Activated CD4-positive, alpha-beta memory T cell treated with anti-CD3 and anti-CD28 coated beads for 36 hours (primary cell): Measurements from ENCODE around the gene EFHD2. TPM values are rescaled to one million over a fixed set of nuclear protein-coding genes. Genes with fewer than 3 reads are reported as not detected.
A peak's percentile ranks its signal among the peaks of the same experiment; 100 is the strongest.
"Not testable (repeated sequence)": the region's sequence is repeated elsewhere in the genome, so short reads cannot be mapped to it uniquely, and the experiment has no call there.

Experiments used
- CTCF ChIA-PET: fragments of 350-600 bp; sonication (Branson Sonifier 250); formaldehyde crosslinking; loops from one replicate; lab custom pipeline; 2021; ENCODE audit warnings: antibody characterized with exemption, inconsistent platforms; lab: Charles Lee
- POLR2A ChIA-PET: fragments of 350-600 bp; sonication (Branson Sonifier 250); formaldehyde crosslinking; loops from one replicate; lab custom pipeline; 2021; ENCODE audit warnings: antibody characterized with exemption; lab: Charles Lee
- DNase-seq: peaks from one replicate; pipeline ENCODE4 v3.0.0-alpha.2; 2020
- H3K27ac Mint-ChIP-seq: one replicate; pipeline ENCODE4 v1.8.0; 2021; ENCODE audit warnings: mixed read lengths
- H3K27me3 Mint-ChIP-seq: one replicate; pipeline ENCODE4 v1.8.0; 2021; ENCODE audit warnings: mixed read lengths
- H3K36me3 Mint-ChIP-seq: one replicate; pipeline ENCODE4 v1.8.0; 2021; ENCODE audit warnings: mixed read lengths
- H3K4me1 Mint-ChIP-seq: one replicate; pipeline ENCODE4 v1.8.0; 2021; ENCODE audit warnings: low read depth, mixed read lengths
- H3K4me3 Mint-ChIP-seq: one replicate; pipeline ENCODE4 v1.8.0; 2021; ENCODE audit warnings: mild to moderate bottlenecking, mixed read lengths
- H3K9me3 Mint-ChIP-seq: one replicate; pipeline ENCODE4 v1.8.0; 2021; ENCODE audit warnings: mixed read lengths
- intact Hi-C: fragments of 100-400 bp; cut with micrococcal nuclease; formaldehyde crosslinking; loops from one replicate; pipeline ENCODE4 v1.15.1; 2023
- total RNA-seq, 2 experiments: library from RNA; stranded (reverse); gene quantifications; one replicate each; pipeline ENCODE4 v1.2.3, GENCODE V29; 2021

EFHD2 gene
- total RNA-seq, 2 experiments from 2014 or later, result 60.4 to 61.3 TPM

- intact Hi-C loops, result no loop called here
- no peaks in the 10 kb centered on the region for H3K9me3 Mint-ChIP-seq
- POLR2A ChIA-PET, result no interaction called here
- no peak overlapping the region for H3K4me3 Mint-ChIP-seq
- peaks cover 4% of the 10 kb centered on the region for H3K4me1 Mint-ChIP-seq
- H3K27ac Mint-ChIP-seq, result no peak overlapping the region
- no peak for DNase-seq
- no peaks in the 10 kb centered on the region for H3K27me3 Mint-ChIP-seq
- CTCF ChIA-PET, result interaction anchor here (1.8 to 10.4 kb wide), 2 partner anchors 14 to 106 kb away, joined by 4 to 203 read pairs; no protein-coding TSS in a partner anchor
- peaks cover 13% of the 10 kb centered on the region for H3K36me3 Mint-ChIP-seq
Measured at GRCh38 chr1:15428815-15429435, 19.2 kb downstream of the EFHD2 start.

GRCh38 chr1:15429701-15430149 is 20.0 kb downstream of the EFHD2 start:
- Mint-ChIP-seq H3K4me1 (peaks cover 4% of the 10 kb centered on the region), H3K4me3 (no peak overlapping the region), H3K9me3 (no peaks in the 10 kb centered on the region), H3K27me3 (no peaks in the 10 kb centered on the region), H3K36me3 (peaks cover 13% of the 10 kb centered on the region), H3K27ac (no peak overlapping the region)
- intact Hi-C loops, result loop anchor here (10.0 kb wide), 1 partner anchor 305 kb away; no protein-coding TSS in a partner anchor
- DNase-seq, result no peak
- CTCF ChIA-PET, result interaction anchor here (10.4 kb wide), 1 partner anchor 107 kb away, joined by 203 read pairs; no protein-coding TSS in a partner anchor
- POLR2A ChIA-PET, result no interaction called here

- Mint-ChIP-seq H3K9me3 (no peaks in the 10 kb centered on the region), H3K4me1 (peaks cover 4% of the 10 kb centered on the region), H3K4me3 (no peak overlapping the region), H3K27me3 (no peaks in the 10 kb centered on the region), H3K27ac (no peak overlapping the region), H3K36me3 (peaks cover 13% of the 10 kb centered on the region)
- ChIA-PET POLR2A (interaction anchor here (1.4 kb wide), 1 partner anchor 108 kb away, joined by 5 read pairs; no protein-coding TSS in a partner anchor), CTCF (interaction anchor here (1.0 to 10.4 kb wide), 18 partner anchors 10 to 303 kb away, joined by 3 to 203 read pairs (median 4); no protein-coding TSS in a partner anchor)
- intact Hi-C loops, result loop anchor here (1.0 to 10.0 kb wide), 2 partner anchors 108 to 306 kb away; no protein-coding TSS in a partner anchor
- peak; percentile 81 for DNase-seq
Measured at GRCh38 chr1:15430787-15431570, 21.3 kb downstream of the EFHD2 start.

GRCh38 chr1:15431571-15431948 is 21.9 kb downstream of the EFHD2 start:
- Mint-ChIP-seq H3K9me3 (no peaks in the 10 kb centered on the region), H3K27me3 (no peaks in the 10 kb centered on the region), H3K4me3 (no peak overlapping the region), H3K27ac (no peak overlapping the region), H3K4me1 (no peaks in the 10 kb centered on the region), H3K36me3 (peaks cover 8% of the 10 kb centered on the region)
- ChIA-PET POLR2A (interaction anchor here (0.9 to 1.4 kb wide), 2 partner anchors 20 to 108 kb away, joined by 3 to 5 read pairs; no protein-coding TSS in a partner anchor), CTCF (interaction anchor here (0.5 to 10.4 kb wide), 23 partner anchors 10 to 361 kb away, joined by 3 to 203 read pairs (median 4); no protein-coding TSS in a partner anchor)
- no peak for DNase-seq
- intact Hi-C loops, result loop anchor here (1.0 to 10.0 kb wide), 2 partner anchors 108 to 307 kb away; no protein-coding TSS in a partner anchor

- H3K4me3 Mint-ChIP-seq, result no peak overlapping the region
- H3K4me1 Mint-ChIP-seq, result no peaks in the 10 kb centered on the region
- peaks cover 6% of the 10 kb centered on the region for H3K36me3 Mint-ChIP-seq
- no peaks in the 10 kb centered on the region for H3K9me3 Mint-ChIP-seq
- no peak for DNase-seq
- intact Hi-C loops, result loop anchor here (10.0 kb wide), 1 partner anchor 308 kb away; no protein-coding TSS in a partner anchor
- H3K27ac Mint-ChIP-seq, result no peak overlapping the region
- ChIA-PET POLR2A (interaction anchor here (0.9 to 1.4 kb wide), 2 partner anchors 20 to 109 kb away, joined by 3 to 5 read pairs; no protein-coding TSS in a partner anchor), CTCF (interaction anchor here (0.7 to 10.4 kb wide), 14 partner anchors 9 to 304 kb away, joined by 3 to 203 read pairs (median 4); no protein-coding TSS in a partner anchor)
- no peaks in the 10 kb centered on the region for H3K27me3 Mint-ChIP-seq
Measured at GRCh38 chr1:15432324-15432723, 22.6 kb downstream of the EFHD2 start.

DNA sequence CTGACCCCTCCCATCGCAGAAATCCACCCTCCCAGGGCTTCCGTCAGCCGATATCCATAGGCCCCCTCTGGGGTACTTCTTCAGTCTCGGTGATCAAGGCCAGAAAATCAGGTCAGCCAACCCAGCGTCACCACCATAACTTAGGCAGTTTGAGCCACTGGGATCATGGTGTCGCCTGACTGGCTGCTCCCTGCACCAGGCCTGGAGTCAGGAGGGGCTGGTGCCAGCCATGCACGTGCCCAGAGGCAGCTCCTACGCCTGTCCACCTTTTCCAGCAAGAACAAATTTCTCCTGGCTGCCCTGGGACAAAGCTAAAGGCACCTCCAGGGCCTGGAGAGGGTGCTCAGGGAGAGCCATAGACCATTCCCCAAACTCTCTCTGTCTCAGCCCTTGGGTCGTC is 23.8 kb downstream of the EFHD2 start:
- Mint-ChIP-seq H3K27ac (no peak overlapping the region), H3K4me1 (no peaks in the 10 kb centered on the region), H3K9me3 (no peaks in the 10 kb centered on the region), H3K27me3 (no peaks in the 10 kb centered on the region), H3K36me3 (peaks cover 2% of the 10 kb centered on the region), H3K4me3 (no peak overlapping the region)
- DNase-seq, result no peak
- POLR2A ChIA-PET, result interaction anchor here (1.2 kb wide), 1 partner anchor 21 kb away, joined by 4 read pairs; no protein-coding TSS in a partner anchor
- CTCF ChIA-PET, result interaction anchor here (0.8 to 10.4 kb wide), 2 partner anchors 111 to 128 kb away, joined by 3 to 203 read pairs; no protein-coding TSS in a partner anchor
- intact Hi-C loops, result loop anchor here (10.0 kb wide), 1 partner anchor 309 kb away; no protein-coding TSS in a partner anchor

DNA sequence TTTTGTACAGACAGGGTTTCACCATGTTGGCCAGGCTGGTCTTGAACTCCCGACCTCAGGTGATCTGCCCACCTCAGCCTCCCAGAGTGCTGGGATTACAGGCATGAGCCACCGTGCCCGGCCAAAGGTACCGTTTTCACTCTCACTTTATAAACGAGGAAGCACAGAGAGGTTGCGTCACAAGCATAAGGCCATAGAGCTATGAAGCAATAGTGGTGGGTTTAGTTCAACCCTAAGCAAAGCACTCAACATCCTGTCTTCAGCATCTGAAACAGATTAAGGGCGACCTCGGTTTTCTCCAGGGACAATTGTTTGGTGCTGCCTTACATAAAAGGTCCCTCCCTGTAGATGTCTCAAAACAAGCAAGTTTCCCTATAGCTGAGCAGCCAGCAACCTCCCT is 25.1 kb downstream of the EFHD2 start:
- POLR2A ChIA-PET, DNase-seq: not testable (repeated sequence)

DNA sequence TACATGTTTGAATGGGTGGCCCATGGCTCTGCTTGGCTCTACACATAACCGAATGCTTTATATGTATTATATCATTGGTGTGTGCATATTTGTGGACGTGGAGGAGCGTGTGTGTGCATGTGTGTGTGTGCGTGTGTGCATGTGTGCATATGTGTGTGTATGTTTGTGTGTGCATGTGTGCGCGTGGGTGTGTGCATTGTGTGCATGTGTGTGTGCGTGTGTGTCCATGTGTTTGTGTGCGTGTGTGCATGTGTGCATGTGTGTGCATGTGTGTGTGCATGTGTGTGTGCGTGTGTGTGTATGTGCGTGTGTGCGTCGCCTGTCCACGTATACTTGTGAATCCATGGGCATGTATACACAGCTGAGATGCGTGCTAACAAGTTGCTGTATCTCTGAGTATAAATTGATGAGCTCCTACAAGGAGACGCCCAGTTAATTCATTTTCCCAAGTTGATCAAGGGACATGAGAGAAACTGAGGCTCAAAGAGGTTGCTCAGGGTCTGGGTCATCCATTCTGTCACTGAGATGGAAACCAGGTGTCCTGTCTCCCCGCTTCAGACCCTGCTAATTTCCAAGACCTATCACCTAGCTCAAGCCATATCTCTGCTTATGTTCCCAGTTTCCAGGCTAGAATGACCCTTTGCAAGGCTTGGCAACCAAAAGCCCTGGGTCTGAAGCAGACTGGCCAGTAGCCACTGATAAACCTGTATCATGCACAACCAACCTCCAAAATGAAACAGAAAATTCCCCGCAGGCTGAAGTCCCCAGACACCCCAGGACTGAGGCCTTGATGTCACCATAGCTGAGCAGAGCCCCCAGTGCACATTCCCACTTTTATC is 25.8 kb downstream of the EFHD2 start:
- ChIA-PET POLR2A (no interaction called here), CTCF (interaction anchor here (0.9 to 10.4 kb wide), 3 partner anchors 112 to 115 kb away, joined by 3 to 203 read pairs (median 12); no protein-coding TSS in a partner anchor)
- Mint-ChIP-seq H3K4me3 (no peak overlapping the region), H3K4me1 (no peaks in the 10 kb centered on the region), H3K27ac (no peak overlapping the region), H3K36me3 (no peaks in the 10 kb centered on the region), H3K27me3 (no peaks in the 10 kb centered on the region), H3K9me3 (no peaks in the 10 kb centered on the region)
- DNase-seq, result no peak
- intact Hi-C loops, result loop anchor here (10.0 kb wide), 1 partner anchor 311 kb away; no protein-coding TSS in a partner anchor

More for the DNA sequence above, 25.1 kb downstream of the EFHD2 start:
- not testable (repeated sequence) for H3K27me3 Mint-ChIP-seq, H3K9me3 Mint-ChIP-seq, H3K36me3 Mint-ChIP-seq, H3K4me1 Mint-ChIP-seq, H3K27ac Mint-ChIP-seq, H3K4me3 Mint-ChIP-seq
- CTCF ChIA-PET, result interaction anchor here (10.4 kb wide), 1 partner anchor 112 kb away, joined by 203 read pairs; no protein-coding TSS in a partner anchor
- intact Hi-C loops, result loop anchor here (10.0 kb wide), 1 partner anchor 310 kb away; no protein-coding TSS in a partner anchor

GRCh38 chr1:15436881-15437442 is 27.3 kb downstream of the EFHD2 start:
- CTCF ChIA-PET, result interaction anchor here (0.6 to 1.4 kb wide), 4 partner anchors 14 to 308 kb away, joined by 3 to 12 read pairs (median 4); no protein-coding TSS in a partner anchor
- intact Hi-C loops, result loop anchor here (10.0 kb wide), 1 partner anchor 312 kb away; no protein-coding TSS in a partner anchor
- no peaks in the 10 kb centered on the region for H3K27me3 Mint-ChIP-seq

GRCh38 chr1:15439325-15439724 is 29.6 kb downstream of the EFHD2 start:
- intact Hi-C loops, result loop anchor here (2.0 to 10.0 kb wide), 2 partner anchors 35 to 315 kb away; no protein-coding TSS in a partner anchor
- CTCF ChIA-PET, result interaction anchor here (1.5 kb wide), 1 partner anchor 116 kb away, joined by 3 read pairs; no protein-coding TSS in a partner anchor

More at GRCh38 chr1:15436881-15437442, 27.3 kb downstream of the EFHD2 start:
- DNase-seq, result no peak
- Mint-ChIP-seq H3K36me3 (no peaks in the 10 kb centered on the region), H3K4me1 (no peaks in the 10 kb centered on the region), H3K4me3 (no peak overlapping the region), H3K9me3 (no peaks in the 10 kb centered on the region), H3K27ac (no peak overlapping the region)
- POLR2A ChIA-PET, result no interaction called here

More at GRCh38 chr1:15439325-15439724, 29.6 kb downstream of the EFHD2 start:
- Mint-ChIP-seq H3K4me3 (no peak overlapping the region), H3K27ac (no peak overlapping the region), H3K9me3 (no peaks in the 10 kb centered on the region), H3K36me3 (no peaks in the 10 kb centered on the region), H3K27me3 (no peaks in the 10 kb centered on the region), H3K4me1 (no peaks in the 10 kb centered on the region)
- POLR2A ChIA-PET, result no interaction called here
- DNase-seq, result no peak
